Activated CD4-positive, alpha-beta T cell treated with anti-CD3 and anti-CD28 coated beads, Interleukin-2, amount 50 U/mL, for 16 hours (primary cell): ENCODE measurements around the gene GRIN2A.

Experiments used
- DNase-seq: peaks from one replicate; pipeline ENCODE4 v3.0.0-alpha.2; 2020

Gene GRIN2A

GRCh38 chr16:10128397-10129258 lies 53.6 kb downstream of the GRIN2A start:
- no peak for DNase-seq

- DNase-seq, result no peak
These were observed 55.5 kb downstream of the GRIN2A start for GRCh38 chr16:10126686-10127085.

- no peak for DNase-seq
These were observed 59.1 kb downstream of the GRIN2A start for GRCh38 chr16:10123141-10123540.

GRCh38 chr16:10122546-10122945 lies 59.7 kb downstream of the GRIN2A start:
- no peak for DNase-seq

- DNase-seq, result no peak
These were observed 60.3 kb downstream of the GRIN2A start for GRCh38 chr16:10121897-10122425.

- no peak for DNase-seq
These were observed 60.7 kb downstream of the GRIN2A start for GRCh38 chr16:10121491-10121890.

- DNase-seq, result no peak
These were observed 61.3 kb downstream of the GRIN2A start for GRCh38 chr16:10120953-10121352.

- DNase-seq, result no peak
These were observed 67.8 kb downstream of the GRIN2A start for GRCh38 chr16:10114409-10114808.

- DNase-seq, result no peak
These were observed 69.0 kb downstream of the GRIN2A start for GRCh38 chr16:10113248-10113647.

GRCh38 chr16:10112021-10112420 lies 70.2 kb downstream of the GRIN2A start:
- no peak for DNase-seq

GRCh38 chr16:10111156-10111761 lies 71.0 kb downstream of the GRIN2A start:
- DNase-seq, result no peak

GRCh38 chr16:10110552-10110951 lies 71.7 kb downstream of the GRIN2A start:
- no peak for DNase-seq

- no peak for DNase-seq
These were observed 75.1 kb downstream of the GRIN2A start for GRCh38 chr16:10107081-10107480.

- no peak for DNase-seq
These were observed 78.5 kb downstream of the GRIN2A start for GRCh38 chr16:10103700-10104099.

GRCh38 chr16:10103118-10103517 lies 79.1 kb downstream of the GRIN2A start:
- no peak for DNase-seq

- no peak for DNase-seq
These were observed 81.4 kb downstream of the GRIN2A start for GRCh38 chr16:10100829-10101228.

GRCh38 chr16:10098991-10099390 lies 83.2 kb downstream of the GRIN2A start:
- DNase-seq, result no peak

GRCh38 chr16:10097271-10097670 lies 85.0 kb downstream of the GRIN2A start:
- DNase-seq, result no peak

GRCh38 chr16:10093576-10093975 lies 88.7 kb downstream of the GRIN2A start:
- DNase-seq, result no peak

- DNase-seq, result no peak
These were observed 91.4 kb downstream of the GRIN2A start for GRCh38 chr16:10090816-10091215.

- DNase-seq, result no peak
These were observed 93.8 kb downstream of the GRIN2A start for GRCh38 chr16:10088380-10088793.

- DNase-seq, result no peak
These were observed 95.1 kb downstream of the GRIN2A start for GRCh38 chr16:10087151-10087550.

GRCh38 chr16:10086620-10087019 lies 95.6 kb downstream of the GRIN2A start:
- no peak for DNase-seq

GRCh38 chr16:10085078-10085798 lies 97.0 kb downstream of the GRIN2A start:
- DNase-seq, result no peak
